HepG2 (cell line): ENCODE measurements around the gene CCDC82. TPM values are rescaled to one million over a fixed set of nuclear protein-coding genes. Genes with fewer than 3 reads are reported as not detected.

Experiments
- ELF3 ChIP-seq: IDR thresholded peaks from 2 replicates; pipeline ENCODE4 v1.6.1; 2016; ENCODE audit warnings: missing genetic modification reagents, missing compliant biosample characterization
- KMT2B ChIP-seq: IDR thresholded peaks from 2 replicates; pipeline ENCODE4 v1.6.1; 2016; ENCODE audit warnings: missing genetic modification reagents, missing compliant biosample characterization
- LCORL ChIP-seq, 2 experiments: fragments of 450-650 bp in 1 of 2; sonication (generic) in 1 of 2; formaldehyde crosslinking in 1 of 2; IDR thresholded peaks; 2 replicates each; pipeline versions ENCODE4 v1.5.0 to v1.6.1; 2017 to 2020; ENCODE audit warnings: antibody characterized with exemption in 1 of 2, missing genetic modification reagents in 1 of 2
- NONO ChIP-seq, 2 experiments: fragments of 450-650 bp in 1 of 2; sonication (generic) in 1 of 2; formaldehyde crosslinking in 1 of 2; IDR thresholded peaks in 1 of 2; conservative IDR thresholded peaks in 1 of 2; 2 replicates each; pipeline versions ENCODE4 v1.6.1 to v1.8.0; 2017 to 2022; ENCODE audit warnings: mild to moderate bottlenecking in 1 of 2, missing genetic modification reagents in 1 of 2, moderate library complexity in 1 of 2
- NRL ChIP-seq: sonication (generic); formaldehyde crosslinking; IDR thresholded peaks from 2 replicates; pipeline ENCODE4 v1.5.0; 2020; ENCODE audit warnings: missing genetic modification reagents, mild to moderate bottlenecking, moderate library complexity, borderline replicate concordance
- PITX1 ChIP-seq: sonication (generic); formaldehyde crosslinking; IDR thresholded peaks from 2 replicates; pipeline ENCODE4 v1.5.1; 2020; ENCODE audit warnings: mild to moderate bottlenecking, missing genetic modification reagents
- RAD21 ChIP-seq: fragments of 450-650 bp; formaldehyde crosslinking; IDR thresholded peaks from 2 replicates; pipeline ENCODE4 v1.5.0; 2020; ENCODE audit warnings: mild to moderate bottlenecking
- RFX5 ChIP-seq: IDR thresholded peaks from 2 replicates; pipeline ENCODE4 v1.6.1; 2011; ENCODE audit warnings: low read depth, low read length, improper control_type of control experiment
- ZBTB8A ChIP-seq: sonication (generic); formaldehyde crosslinking; IDR thresholded peaks from 2 replicates; pipeline ENCODE4 v1.4.0; 2020; ENCODE audit warnings: mild to moderate bottlenecking, low read depth, missing genetic modification reagents, borderline replicate concordance
- ZMYM4 ChIP-seq: sonication (generic); formaldehyde crosslinking; IDR thresholded peaks from 2 replicates; pipeline ENCODE4 v1.8.1; 2023; ENCODE audit warnings: mild to moderate bottlenecking, missing genetic modification reagents
- ZNF136 ChIP-seq: sonication (generic); formaldehyde crosslinking; IDR thresholded peaks from 2 replicates; pipeline ENCODE4 v1.8.1; 2022; ENCODE audit warnings: low read depth, mild to moderate bottlenecking, moderate library complexity, missing genetic modification reagents
- ZNF224 ChIP-seq: sonication (generic); formaldehyde crosslinking; IDR thresholded peaks from 2 replicates; pipeline ENCODE4 v1.5.0; 2020; ENCODE audit warnings: mild to moderate bottlenecking, missing genetic modification reagents
- ZNF350 ChIP-seq: sonication (generic); formaldehyde crosslinking; IDR thresholded peaks from 2 replicates; pipeline ENCODE4 v1.4.0; 2020; ENCODE audit warnings: mild to moderate bottlenecking, low read depth, missing genetic modification reagents, borderline replicate concordance
- ZNF749 ChIP-seq: sonication (generic); formaldehyde crosslinking; IDR thresholded peaks from 2 replicates; pipeline ENCODE4 v1.8.0; 2022; ENCODE audit warnings: mild to moderate bottlenecking, missing genetic modification reagents, moderate library complexity, borderline replicate concordance
- ZNF761 ChIP-seq: sonication (generic); formaldehyde crosslinking; conservative IDR thresholded peaks from 2 replicates; pipeline ENCODE4 v1.4.0; 2020; ENCODE audit warnings: mild to moderate bottlenecking, missing genetic modification reagents
- polyA plus RNA-seq, 8 experiments: library from polyadenylated mRNA; depleted of rRNA in 3 of 8; stranded (reverse) in 7 of 8; unstranded in 1 of 8; fragments of >200 nt; fragmentation: Illumina TruSeq in 4 of 8; extraction: Trizol in 4 of 8; gene quantifications; 2 replicates each; pipeline versions ENCODE4 v1.2.1 to v1.2.3, GENCODE V29; 2011 to 2016; ENCODE audit warnings: low read depth in 4 of 8, missing spikeins in 1 of 8, mixed read lengths in 1 of 8; ENCODE audit not compliant: insufficient read depth in 1 of 8
- total RNA-seq, 5 experiments: library from RNA; depleted of rRNA; stranded (reverse); fragments of >200 nt; fragmentation: Illumina TruSeq; extraction: Trizol; gene quantifications; 2 replicates each; pipeline ENCODE4 v1.2.3, GENCODE V29; 2016; ENCODE audit warnings: low read depth in 1 of 5
- TF ChIP-seq, protein P1 (sequence below): sonication (generic); formaldehyde crosslinking; IDR thresholded peaks from 2 replicates; pipeline ENCODE4 v1.8.1; 2023; ENCODE audit warnings: mild to moderate bottlenecking, moderate library complexity, missing genetic modification reagents
- TF ChIP-seq, protein P2 (sequence below): sonication (generic); formaldehyde crosslinking; IDR thresholded peaks from 2 replicates; pipeline ENCODE4 v1.4.0; 2020; ENCODE audit warnings: mild to moderate bottlenecking, missing genetic modification reagents
- TF ChIP-seq, protein P3 (sequence below): sonication (generic); formaldehyde crosslinking; conservative IDR thresholded peaks from 2 replicates; pipeline ENCODE4 v1.4.0; 2020; ENCODE audit warnings: missing genetic modification reagents

The CCDC82 gene
- total and polyA plus RNA-seq, 2 of the 13 experiments (the other 11 are each of a cell fraction or from before 2014, with no cell fraction given) = 19.7 to 25.7 TPM

DNA sequence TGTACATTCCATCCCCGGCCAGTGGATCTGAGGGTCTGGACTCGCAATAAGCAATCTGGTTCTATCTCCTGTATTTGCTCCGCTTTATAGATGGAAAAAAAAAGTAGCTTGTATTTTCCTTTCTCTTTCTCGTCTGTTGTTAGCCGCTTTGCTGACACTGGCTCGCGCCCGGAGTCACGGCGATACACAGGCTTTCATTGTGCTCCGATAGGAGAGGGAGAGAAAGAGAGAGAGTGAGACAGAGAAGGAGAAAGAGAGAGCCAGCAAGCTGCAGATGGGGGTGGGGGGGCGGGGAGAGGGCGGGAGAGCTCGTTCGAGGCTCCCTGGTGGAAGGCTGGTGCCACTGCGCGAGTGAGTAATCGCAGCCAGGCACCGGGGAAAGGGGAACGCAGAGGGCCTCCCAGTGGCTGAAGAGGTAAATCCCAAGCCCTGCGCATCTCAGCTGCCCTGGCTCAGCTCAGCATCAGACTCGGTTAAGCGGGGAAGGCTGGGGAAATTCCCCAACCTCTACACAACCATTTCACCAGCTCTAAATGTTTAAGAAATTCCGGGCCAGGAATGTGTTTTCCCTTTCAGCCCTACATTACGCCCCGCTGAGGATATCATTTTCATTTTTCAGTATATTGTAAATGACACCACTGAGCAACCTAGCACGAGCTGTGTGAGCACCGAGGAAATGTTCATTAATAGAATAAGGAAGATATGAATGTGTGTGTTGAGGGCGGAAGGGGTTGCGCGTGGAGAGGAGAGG lies 46.6 kb downstream of the CCDC82 start, which contains the start of gene MAML2 (continued):
- no peak for TF ChIP-seq RFX5
- no peak for TF ChIP-seq LCORL (IDR thresholded peaks at IDR 0.05)
- 0 out of 2 replicates have a peak, but pooled peaks have one; percentile 22 for TF ChIP-seq LCORL (CRISPR knock-in tag; IDR thresholded peaks at IDR 0.05)
- no peak for TF ChIP-seq KMT2B (CRISPR knock-in tag)
- no peak; the same call in 1 of the 2 replicates for TF ChIP-seq ELF3 (CRISPR knock-in tag)
- TF ChIP-seq NONO (IDR thresholded peaks at IDR 0.05) = no peak
- 0 out of 2 replicates have a peak, but pooled peaks have one; percentile 32 for TF ChIP-seq NONO (CRISPR knock-in tag; conservative IDR thresholded peaks at IDR 0.05)
- TF ChIP-seq RAD21 = peak; percentile 92
- TF ChIP-seq, protein P1, sequence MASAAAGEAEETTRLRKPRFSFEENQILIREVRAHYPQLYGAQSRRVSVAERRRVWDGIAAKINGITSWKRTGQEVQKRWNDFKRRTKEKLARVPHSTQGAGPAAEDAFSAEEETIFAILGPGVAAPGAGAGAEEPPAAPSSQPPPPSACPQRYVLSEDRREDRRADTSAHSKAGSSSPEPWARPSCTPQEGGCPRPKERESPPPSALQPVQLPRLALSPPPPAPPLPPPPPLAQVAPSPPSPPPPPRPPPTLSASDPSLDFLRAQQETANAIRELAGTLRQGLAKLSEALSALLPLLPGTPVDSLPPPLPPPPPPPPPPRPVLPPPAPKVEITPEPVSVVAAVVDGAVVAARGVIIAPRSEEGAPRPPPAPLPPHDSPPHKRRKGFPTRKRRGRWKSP = no peak
- TF ChIP-seq ZNF761 (CRISPR knock-in tag) = 0 out of 2 replicates have a peak, but pooled peaks have one; percentile 43
- TF ChIP-seq ZNF350 (CRISPR knock-in tag) = peak; percentile 24; the same call in 1 of the 2 replicates
- no peak for TF ChIP-seq ZNF749 (CRISPR knock-in tag)
- TF ChIP-seq, protein P2, sequence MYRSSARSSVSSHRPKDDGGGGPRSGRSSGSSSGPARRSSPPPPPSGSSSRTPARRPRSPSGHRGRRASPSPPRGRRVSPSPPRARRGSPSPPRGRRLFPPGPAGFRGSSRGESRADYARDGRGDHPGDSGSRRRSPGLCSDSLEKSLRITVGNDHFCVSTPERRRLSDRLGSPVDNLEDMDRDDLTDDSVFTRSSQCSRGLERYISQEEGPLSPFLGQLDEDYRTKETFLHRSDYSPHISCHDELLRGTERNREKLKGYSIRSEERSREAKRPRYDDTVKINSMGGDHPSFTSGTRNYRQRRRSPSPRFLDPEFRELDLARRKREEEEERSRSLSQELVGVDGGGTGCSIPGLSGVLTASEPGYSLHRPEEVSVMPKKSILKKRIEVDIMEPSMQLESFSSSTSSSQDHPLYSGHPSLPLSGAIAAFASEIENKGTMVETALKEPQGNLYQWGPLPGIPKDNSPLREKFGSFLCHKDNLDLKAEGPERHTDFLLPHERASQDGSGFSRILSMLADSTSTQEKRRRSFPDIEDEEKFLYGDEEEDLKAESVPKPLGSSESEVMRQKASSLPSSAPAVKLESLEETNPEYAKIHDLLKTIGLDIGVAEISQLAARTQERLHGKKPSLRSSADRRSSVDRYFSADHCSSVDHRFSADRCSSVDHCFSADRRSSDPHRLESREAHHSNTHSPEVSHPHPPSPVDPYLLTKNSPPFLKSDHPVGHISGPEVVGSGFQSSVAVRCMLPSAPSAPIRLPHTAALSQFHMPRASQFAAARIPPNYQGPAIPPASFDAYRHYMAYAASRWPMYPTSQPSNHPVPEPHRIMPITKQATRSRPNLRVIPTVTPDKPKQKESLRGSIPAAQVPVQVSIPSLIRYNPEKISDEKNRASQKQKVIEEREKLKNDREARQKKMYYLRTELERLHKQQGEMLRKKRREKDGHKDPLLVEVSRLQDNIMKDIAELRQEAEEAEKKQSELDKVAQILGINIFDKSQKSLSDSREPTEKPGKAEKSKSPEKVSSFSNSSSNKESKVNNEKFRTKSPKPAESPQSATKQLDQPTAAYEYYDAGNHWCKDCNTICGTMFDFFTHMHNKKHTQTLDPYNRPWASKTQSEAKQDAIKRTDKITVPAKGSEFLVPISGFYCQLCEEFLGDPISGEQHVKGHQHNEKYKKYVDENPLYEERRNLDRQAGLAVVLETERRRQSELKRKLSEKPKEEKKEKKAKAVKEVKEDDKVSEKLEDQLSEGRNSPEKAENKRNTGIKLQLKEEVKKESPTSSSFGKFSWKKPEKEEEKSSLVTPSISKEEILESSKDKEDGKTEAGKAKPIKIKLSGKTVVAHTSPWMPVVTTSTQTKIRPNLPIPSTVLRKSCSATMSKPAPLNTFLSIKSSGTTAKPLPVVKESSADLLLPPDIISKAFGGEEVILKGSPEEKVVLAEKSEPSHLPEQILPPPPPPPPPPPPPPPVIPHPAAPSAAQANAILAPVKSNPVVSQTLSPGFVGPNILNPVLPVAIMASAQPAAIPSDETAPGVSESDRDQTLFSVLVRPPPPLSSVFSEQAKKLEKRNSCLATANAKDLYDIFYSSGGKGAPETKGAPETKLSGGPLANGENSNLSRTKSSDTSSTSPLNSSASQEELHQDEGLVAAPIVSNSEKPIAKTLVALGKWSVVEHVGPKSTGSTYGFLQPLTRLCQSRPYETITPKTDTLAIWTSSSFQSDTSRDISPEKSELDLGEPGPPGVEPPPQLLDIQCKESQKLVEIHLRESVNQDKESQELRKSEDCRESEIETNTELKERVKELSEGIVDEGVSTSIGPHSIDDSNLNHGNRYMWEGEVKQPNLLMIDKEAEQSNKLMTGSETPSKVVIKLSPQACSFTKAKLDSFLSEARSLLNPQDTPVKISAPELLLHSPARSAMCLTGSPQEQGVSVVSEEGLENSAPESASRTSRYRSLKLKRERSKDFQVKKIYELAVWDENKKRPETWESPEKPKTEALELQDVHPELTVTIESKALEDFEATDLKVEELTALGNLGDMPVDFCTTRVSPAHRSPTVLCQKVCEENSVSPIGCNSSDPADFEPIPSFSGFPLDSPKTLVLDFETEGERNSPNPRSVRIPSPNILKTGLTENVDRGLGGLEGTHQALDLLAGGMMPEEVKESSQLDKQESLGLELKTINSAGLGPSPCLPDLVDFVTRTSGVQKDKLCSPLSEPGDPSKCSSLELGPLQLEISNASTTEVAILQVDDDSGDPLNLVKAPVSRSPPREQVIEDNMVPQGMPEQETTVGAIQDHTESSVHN (CRISPR knock-in tag) = no peak
- TF ChIP-seq ZNF136 = no peak
- TF ChIP-seq, protein P3, sequence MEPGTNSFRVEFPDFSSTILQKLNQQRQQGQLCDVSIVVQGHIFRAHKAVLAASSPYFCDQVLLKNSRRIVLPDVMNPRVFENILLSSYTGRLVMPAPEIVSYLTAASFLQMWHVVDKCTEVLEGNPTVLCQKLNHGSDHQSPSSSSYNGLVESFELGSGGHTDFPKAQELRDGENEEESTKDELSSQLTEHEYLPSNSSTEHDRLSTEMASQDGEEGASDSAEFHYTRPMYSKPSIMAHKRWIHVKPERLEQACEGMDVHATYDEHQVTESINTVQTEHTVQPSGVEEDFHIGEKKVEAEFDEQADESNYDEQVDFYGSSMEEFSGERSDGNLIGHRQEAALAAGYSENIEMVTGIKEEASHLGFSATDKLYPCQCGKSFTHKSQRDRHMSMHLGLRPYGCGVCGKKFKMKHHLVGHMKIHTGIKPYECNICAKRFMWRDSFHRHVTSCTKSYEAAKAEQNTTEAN (CRISPR knock-in tag) = no peak
- TF ChIP-seq PITX1 = peak; percentile 26; the same call in 1 of the 2 replicates
- no peak for TF ChIP-seq ZBTB8A (CRISPR knock-in tag)
- TF ChIP-seq ZMYM4 (CRISPR knock-in tag) = no peak
- TF ChIP-seq ZNF224 = no peak
- TF ChIP-seq NRL (CRISPR knock-in tag) = no peak
